Transverse colon (tissue), 3 donors: ENCODE data around the gene WDR48.

Experiments used
- EP300 ChIP-seq: sonication (generic); formaldehyde crosslinking; IDR thresholded peaks from one replicate; pipeline ENCODE4 v1.6.1; 2017; ENCODE audit warnings: antibody characterized with exemption, low read depth
- POLR2A ChIP-seq: fragments of 450-650 bp; IDR thresholded peaks from one replicate; pipeline ENCODE4 v1.6.1; 2016; ENCODE audit warnings: antibody characterized with exemption, mild to moderate bottlenecking, moderate library complexity
- TF ChIP-seq, protein P1 (sequence below), 5 experiments: fragments of 200-600 bp in 3 of 5; fragments of 450-650 bp in 2 of 5; sonication (generic) in 3 of 5; IDR thresholded peaks; 1 replicate in 2 of 5; 2 replicates in 3 of 5; pipeline ENCODE4 v1.5.1; 2016 to 2017; ENCODE audit warnings: antibody characterized with exemption in 5 of 5, inconsistent platforms in 3 of 5, mild to moderate bottlenecking in 2 of 5, moderate library complexity in 1 of 5

DNA sequence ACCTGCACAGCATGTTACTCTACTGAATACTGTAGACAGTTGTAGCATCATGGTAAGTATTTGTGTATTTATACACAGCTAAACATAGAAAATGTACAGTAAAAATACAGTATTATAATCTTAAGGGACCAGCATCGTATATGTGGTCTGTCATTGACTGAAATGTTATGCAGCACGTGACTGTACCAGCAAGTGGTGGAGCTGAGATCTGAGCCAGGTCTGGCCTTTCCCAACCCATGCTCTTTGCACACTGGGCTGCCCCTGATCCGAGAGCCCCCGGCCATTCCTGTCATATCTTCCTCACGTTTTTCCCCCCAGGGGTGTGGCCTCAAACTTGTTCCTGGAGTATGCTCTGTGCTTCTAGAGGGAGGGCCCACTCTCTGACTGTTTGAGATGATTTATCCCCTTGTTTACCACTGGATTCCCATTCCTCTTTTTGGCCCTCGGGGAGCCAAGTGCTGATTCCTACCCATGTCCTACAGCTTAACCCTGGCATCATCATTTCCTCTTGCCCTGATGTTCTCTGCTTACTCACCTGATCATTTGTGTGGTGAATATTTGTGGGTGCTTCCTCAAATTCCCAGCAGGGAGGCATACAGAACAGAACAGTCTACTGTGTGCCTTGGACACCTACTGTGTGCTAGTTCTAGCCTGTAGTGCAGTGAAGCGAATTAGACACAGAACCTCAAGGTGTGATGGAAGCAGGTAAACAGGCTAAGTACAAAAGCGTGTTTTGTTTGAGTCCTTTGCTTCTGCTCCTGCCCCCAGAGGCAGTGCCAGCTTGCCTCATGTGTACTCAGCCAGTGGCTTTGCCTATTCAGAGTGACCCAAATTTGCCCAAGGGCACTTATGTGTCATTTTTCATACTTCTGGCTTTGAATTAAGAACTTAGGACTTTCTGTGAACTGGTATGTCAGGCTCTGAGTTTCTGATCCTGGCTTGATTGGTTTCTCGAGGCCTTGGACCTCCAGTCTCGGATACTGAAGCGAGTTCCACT lies 80.6 kb downstream of the WDR48 start:
- TF ChIP-seq, protein P1, sequence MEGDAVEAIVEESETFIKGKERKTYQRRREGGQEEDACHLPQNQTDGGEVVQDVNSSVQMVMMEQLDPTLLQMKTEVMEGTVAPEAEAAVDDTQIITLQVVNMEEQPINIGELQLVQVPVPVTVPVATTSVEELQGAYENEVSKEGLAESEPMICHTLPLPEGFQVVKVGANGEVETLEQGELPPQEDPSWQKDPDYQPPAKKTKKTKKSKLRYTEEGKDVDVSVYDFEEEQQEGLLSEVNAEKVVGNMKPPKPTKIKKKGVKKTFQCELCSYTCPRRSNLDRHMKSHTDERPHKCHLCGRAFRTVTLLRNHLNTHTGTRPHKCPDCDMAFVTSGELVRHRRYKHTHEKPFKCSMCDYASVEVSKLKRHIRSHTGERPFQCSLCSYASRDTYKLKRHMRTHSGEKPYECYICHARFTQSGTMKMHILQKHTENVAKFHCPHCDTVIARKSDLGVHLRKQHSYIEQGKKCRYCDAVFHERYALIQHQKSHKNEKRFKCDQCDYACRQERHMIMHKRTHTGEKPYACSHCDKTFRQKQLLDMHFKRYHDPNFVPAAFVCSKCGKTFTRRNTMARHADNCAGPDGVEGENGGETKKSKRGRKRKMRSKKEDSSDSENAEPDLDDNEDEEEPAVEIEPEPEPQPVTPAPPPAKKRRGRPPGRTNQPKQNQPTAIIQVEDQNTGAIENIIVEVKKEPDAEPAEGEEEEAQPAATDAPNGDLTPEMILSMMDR (IDR thresholded peaks at IDR 0.05): no peak
- TF ChIP-seq POLR2A (no peak), EP300 (no peak)
